ENCODE data around the gene CIAO3. TPM values are rescaled to one million over a fixed set of nuclear protein-coding genes. Genes with fewer than 3 reads are reported as not detected.

The CIAO3 gene
- total RNA-seq, 2 experiments from 2014 or later: 33.3 to 38.2 TPM

DNA sequence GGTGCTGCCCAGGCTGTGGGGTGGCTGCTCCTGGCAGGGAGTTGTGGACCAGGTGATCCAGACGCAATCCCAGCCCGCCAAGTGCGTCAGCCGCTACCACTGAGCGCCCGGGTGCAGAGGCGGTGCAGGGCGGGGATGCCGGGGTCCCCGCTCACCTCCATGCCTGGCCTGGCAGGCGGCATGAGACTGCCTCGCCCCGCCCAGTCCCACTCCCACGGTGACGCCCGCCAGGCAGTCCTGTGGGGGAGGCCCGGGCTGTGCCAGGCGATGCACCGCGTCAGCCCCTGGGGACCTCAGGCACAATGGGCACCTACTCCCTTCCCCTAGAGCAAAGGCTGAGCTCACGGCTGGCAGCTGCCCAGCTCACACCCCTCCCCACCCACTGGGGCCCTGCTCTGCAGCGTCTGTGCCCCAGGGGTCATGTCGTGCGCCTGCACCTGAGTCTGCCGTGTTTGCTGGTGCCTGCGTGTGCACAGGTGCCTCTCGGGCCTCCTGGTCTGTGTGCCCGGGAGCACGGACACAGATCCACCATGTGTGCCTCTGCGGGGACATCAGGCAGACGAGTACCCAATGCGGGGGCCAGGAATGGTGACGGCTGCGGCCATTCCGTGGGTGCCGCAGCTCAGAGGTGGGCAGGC, 42.1 kb upstream of the CIAO3 start:
- peaks cover 10% of the 10 kb centered on the region for H3K36me3 ChIP-seq (ENCODE audit: insufficient read depth, low read length)
- Mint-ChIP-seq H3K9me3 (no peaks in the 10 kb centered on the region), H3K27ac (no peak overlapping the region), H3K36me3 (ENCODE audit: low read depth) (peaks cover 6% of the 10 kb centered on the region), H3K4me1 (ENCODE audit: low read depth) (no peaks in the 10 kb centered on the region), H3K27me3 (peaks cover under 1% of the 10 kb centered on the region), H3K4me3 (no peak overlapping the region)
- ATAC-seq (ENCODE audit: poor library complexity) (no peak), DNase-seq (no peak)
- ChIA-PET POLR2A (interaction anchor here (1.3 kb wide), 1 partner anchor 67 kb away, joined by 3 read pairs; no protein-coding TSS in a partner anchor), CTCF (no interaction called here)
- intact Hi-C loops (cut with DNase I, micrococcal nuclease): no loop called here
- H3K27ac ChIP-seq (ENCODE audit: low read depth in 1 of 2, low read length in 2 of 2): no peak overlapping the region
- no peaks in the 10 kb centered on the region for H3K9me3 ChIP-seq (ENCODE audit: control insufficient read depth in 1 of 2, insufficient read depth in 1 of 2, low read length in 2 of 2)
- no peak overlapping the region for H3K4me3 ChIP-seq (ENCODE audit: low read length)
- H3K4me1 ChIP-seq (ENCODE audit: insufficient read depth, low read length): peaks cover 21% of the 10 kb centered on the region
- no peaks in the 10 kb centered on the region for H3K27me3 ChIP-seq (ENCODE audit: control insufficient read depth in 1 of 2, insufficient read depth in 2 of 2, low read length in 2 of 2)
- TF ChIP-seq, protein P1, sequence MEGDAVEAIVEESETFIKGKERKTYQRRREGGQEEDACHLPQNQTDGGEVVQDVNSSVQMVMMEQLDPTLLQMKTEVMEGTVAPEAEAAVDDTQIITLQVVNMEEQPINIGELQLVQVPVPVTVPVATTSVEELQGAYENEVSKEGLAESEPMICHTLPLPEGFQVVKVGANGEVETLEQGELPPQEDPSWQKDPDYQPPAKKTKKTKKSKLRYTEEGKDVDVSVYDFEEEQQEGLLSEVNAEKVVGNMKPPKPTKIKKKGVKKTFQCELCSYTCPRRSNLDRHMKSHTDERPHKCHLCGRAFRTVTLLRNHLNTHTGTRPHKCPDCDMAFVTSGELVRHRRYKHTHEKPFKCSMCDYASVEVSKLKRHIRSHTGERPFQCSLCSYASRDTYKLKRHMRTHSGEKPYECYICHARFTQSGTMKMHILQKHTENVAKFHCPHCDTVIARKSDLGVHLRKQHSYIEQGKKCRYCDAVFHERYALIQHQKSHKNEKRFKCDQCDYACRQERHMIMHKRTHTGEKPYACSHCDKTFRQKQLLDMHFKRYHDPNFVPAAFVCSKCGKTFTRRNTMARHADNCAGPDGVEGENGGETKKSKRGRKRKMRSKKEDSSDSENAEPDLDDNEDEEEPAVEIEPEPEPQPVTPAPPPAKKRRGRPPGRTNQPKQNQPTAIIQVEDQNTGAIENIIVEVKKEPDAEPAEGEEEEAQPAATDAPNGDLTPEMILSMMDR (IDR thresholded peaks at IDR 0.05): no peak

DNA sequence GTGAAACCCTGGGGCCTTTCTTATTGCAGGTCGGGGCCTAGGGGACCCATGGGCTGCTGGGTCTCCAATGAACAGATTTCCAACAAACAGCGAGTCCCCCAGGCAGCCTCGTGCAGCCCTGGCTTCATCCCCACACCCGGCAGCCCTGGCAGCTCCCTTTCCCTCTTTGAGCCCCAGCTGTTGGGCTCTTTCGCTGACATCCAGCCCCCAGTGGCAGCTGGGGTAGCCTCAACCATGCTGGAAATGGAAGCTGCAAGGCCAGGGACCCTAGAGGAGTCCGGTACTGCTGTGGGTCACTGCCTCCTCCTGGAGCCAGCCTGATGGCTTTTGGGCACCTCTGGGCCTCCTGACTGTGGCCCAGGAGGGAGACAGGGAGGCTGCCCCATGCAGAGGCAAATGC, 41.5 kb upstream of the CIAO3 start:
- H3K27ac ChIP-seq (ENCODE audit: low read depth in 1 of 2, low read length in 2 of 2): no peak overlapping the region
- Mint-ChIP-seq H3K27ac (no peak overlapping the region), H3K9me3 (no peaks in the 10 kb centered on the region), H3K4me1 (ENCODE audit: low read depth) (no peaks in the 10 kb centered on the region), H3K4me3 (no peak overlapping the region), H3K36me3 (ENCODE audit: low read depth) (peaks cover 6% of the 10 kb centered on the region), H3K27me3 (peaks cover 5% of the 10 kb centered on the region)
- no peaks in the 10 kb centered on the region for H3K9me3 ChIP-seq (ENCODE audit: control insufficient read depth in 1 of 2, insufficient read depth in 1 of 2, low read length in 2 of 2)
- peaks cover 10% of the 10 kb centered on the region for H3K36me3 ChIP-seq (ENCODE audit: insufficient read depth, low read length)
- no peak overlapping the region for H3K4me3 ChIP-seq (ENCODE audit: low read length)
- DNase-seq (no peak), ATAC-seq (ENCODE audit: poor library complexity) (no peak)
- no peaks in the 10 kb centered on the region for H3K27me3 ChIP-seq (ENCODE audit: control insufficient read depth in 1 of 2, insufficient read depth in 2 of 2, low read length in 2 of 2)
- TF ChIP-seq, protein P1 (IDR thresholded peaks at IDR 0.05): no peak
- POLR2A ChIA-PET: no interaction called here
- CTCF ChIA-PET: no interaction called here
- intact Hi-C loops (cut with DNase I, micrococcal nuclease): no loop called here
- peaks cover 15% of the 10 kb centered on the region for H3K4me1 ChIP-seq (ENCODE audit: insufficient read depth, low read length)

DNA sequence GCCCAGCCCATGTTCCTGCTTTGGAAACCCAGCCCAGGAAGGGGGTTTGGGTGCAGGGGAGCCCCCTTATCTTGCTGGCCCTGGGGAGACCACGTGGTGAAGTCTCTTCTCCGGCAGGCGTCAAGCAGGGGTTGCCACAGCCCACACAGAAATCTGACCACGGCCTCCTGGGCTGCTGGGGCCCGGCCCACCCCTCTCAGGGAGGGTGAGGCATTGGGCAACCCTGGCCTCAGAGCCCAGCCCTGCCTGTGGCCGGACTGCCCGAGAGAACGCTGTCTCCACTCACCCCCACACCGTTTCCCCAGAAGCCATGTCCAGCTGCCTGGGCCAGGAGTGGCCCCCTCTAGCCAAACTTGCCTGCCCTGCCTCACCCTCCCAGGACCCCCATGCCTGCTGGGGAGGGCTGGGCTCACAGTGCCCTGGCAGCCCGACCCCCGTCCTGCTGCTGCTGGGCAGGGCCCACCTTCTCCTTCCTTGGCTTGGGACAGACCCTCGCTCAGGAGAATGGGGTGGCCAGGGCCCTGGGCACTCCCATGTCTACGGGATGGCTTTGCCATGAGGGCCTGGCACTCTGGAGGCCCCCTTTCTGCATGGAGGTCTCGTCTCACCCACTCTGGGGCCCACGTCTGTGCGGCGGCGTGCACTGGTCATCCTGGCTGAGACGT, 40.7 kb upstream of the CIAO3 start:
- peaks cover 6% of the 10 kb centered on the region for H3K36me3 Mint-ChIP-seq (ENCODE audit: low read depth)
- no peak overlapping the region for H3K27ac Mint-ChIP-seq
- H3K4me1 ChIP-seq (ENCODE audit: insufficient read depth, low read length): peaks cover 9% of the 10 kb centered on the region
- H3K4me3 Mint-ChIP-seq: no peak overlapping the region
- ChIA-PET CTCF (no interaction called here), POLR2A (no interaction called here)
- H3K9me3 ChIP-seq (ENCODE audit: control insufficient read depth in 1 of 2, insufficient read depth in 1 of 2, low read length in 2 of 2): no peaks in the 10 kb centered on the region
- no peaks in the 10 kb centered on the region for H3K27me3 ChIP-seq (ENCODE audit: control insufficient read depth in 1 of 2, insufficient read depth in 2 of 2, low read length in 2 of 2)
- H3K4me1 Mint-ChIP-seq (ENCODE audit: low read depth): no peaks in the 10 kb centered on the region
- peaks cover 8% of the 10 kb centered on the region for H3K36me3 ChIP-seq (ENCODE audit: insufficient read depth, low read length)
- intact Hi-C loops (cut with DNase I, micrococcal nuclease): no loop called here
- H3K4me3 ChIP-seq (ENCODE audit: low read length): no peak overlapping the region
- ATAC-seq (ENCODE audit: poor library complexity) (no peak), DNase-seq (no peak)
- TF ChIP-seq, protein P1 (IDR thresholded peaks at IDR 0.05): no peak
- H3K9me3 Mint-ChIP-seq: no peaks in the 10 kb centered on the region
- H3K27ac ChIP-seq (ENCODE audit: low read depth in 1 of 2, low read length in 2 of 2): no peak overlapping the region
- H3K27me3 Mint-ChIP-seq: peaks cover 5% of the 10 kb centered on the region
